Femur (tissue), 1 donor: ENCODE results near the gene NUTF2.
"Not testable (repeated sequence)": the region's sequence is repeated elsewhere in the genome, so short reads cannot be mapped to it uniquely, and the experiment has no call there.

Source experiments
- DNase-seq: peaks from one replicate; pipeline ENCODE4 v3.0.0-alpha.2; 2017

Gene NUTF2

DNA sequence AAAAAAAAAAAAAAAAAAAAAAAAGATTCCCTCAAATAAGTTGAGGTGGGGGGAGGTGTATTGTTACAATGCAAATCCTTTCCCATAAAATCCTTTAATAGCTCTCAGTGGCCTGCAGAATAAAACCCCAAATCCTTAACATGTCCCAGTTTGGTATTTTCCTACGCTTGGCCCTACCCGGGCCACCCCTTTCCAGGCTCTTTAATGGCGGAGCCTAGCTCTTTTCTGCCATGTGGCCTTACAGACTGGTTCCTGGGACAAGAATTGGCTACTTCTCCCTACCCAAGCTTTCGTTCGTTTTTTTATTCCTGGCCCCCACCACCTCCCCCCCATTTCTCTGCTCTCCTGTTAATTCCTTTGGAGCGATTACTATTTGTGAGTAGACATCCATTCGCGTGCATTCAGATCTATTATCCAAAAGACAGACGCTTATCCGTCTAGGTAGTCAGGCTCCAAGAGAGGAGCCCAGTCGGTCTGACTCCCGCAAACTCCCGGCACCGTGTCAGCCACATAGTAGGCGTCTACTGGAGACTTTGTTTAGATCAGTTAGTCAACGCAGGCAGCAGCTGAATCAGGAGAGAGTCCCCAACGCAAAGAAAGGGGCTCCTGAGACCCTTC is 5.4 kb upstream of the NUTF2 start:
- DNase-seq, result no peak

DNA sequence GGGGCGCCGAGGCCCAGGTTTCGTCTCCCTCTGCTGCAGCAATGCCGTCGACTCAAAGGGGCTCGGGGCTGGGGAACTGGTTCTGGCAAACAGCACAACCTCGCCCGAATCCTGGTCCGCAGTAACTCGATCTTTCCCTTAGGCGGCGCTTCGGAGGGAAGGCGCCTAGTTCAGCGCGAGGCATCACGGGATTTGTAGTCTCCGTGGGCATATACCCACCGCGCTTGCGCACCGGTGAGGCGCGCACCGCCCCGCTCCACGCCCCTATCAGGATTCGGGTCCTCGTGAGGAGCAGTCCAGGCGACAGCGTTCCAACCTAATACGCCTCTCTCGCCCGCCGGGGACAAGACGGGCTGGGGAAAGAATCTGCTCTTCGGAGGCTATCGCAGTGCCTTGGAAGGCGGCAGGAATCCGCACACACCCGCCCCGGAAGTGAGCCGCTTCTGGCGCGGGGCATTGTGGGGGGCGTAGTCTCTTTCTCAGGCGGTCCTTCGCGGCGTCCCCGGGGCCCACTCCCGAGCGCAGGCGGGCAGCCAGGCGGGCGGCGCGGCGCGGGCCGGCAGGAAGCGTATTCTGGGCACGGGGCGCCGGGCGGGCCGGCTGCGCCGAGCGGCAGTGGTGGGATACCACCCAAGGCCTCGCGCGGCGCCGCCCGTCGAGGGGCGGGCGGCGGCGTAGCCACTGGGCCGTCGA is 4.8 kb upstream of the NUTF2 start, which contains the start of gene THAP11:
TSS of gene THAP11 (plus strand) at position 505 of the 693 bp plus-strand sequence. CDS start 235 bp downstream, outside the sequence.
- DNase-seq, result peak; percentile 96

DNA sequence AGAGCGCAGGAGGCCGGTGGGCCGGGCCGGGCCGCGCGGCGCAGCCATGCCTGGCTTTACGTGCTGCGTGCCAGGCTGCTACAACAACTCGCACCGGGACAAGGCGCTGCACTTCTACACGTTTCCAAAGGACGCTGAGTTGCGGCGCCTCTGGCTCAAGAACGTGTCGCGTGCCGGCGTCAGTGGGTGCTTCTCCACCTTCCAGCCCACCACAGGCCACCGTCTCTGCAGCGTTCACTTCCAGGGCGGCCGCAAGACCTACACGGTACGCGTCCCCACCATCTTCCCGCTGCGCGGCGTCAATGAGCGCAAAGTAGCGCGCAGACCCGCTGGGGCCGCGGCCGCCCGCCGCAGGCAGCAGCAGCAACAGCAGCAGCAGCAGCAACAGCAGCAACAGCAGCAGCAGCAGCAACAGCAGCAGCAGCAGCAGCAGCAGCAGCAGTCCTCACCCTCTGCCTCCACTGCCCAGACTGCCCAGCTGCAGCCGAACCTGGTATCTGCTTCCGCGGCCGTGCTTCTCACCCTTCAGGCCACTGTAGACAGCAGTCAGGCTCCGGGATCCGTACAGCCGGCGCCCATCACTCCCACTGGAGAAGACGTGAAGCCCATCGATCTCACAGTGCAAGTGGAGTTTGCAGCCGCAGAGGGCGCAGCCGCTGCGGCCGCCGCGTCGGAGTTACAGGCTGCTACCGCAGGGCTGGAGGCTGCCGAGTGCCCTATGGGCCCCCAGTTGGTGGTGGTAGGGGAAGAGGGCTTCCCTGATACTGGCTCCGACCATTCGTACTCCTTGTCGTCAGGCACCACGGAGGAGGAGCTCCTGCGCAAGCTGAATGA is 4.0 kb upstream of the NUTF2 start:
- peak; percentile 66 for DNase-seq

DNA sequence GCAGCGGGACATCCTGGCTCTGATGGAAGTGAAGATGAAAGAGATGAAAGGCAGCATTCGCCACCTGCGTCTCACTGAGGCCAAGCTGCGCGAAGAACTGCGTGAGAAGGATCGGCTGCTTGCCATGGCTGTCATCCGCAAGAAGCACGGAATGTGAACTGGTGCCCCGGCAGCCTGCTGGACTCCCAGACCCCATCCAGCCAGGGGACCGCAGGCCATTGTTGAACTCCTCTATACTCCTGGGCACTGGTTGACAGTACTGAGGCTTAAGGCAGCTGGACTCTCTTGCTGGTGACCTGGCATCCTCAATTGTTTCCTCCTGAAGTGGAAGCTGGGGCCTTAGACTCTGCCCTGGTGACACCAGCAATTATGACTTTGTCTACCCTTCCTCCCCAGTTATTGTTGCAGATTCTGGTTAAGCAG is 3.4 kb upstream of the NUTF2 start:
- DNase-seq, result no peak

DNA sequence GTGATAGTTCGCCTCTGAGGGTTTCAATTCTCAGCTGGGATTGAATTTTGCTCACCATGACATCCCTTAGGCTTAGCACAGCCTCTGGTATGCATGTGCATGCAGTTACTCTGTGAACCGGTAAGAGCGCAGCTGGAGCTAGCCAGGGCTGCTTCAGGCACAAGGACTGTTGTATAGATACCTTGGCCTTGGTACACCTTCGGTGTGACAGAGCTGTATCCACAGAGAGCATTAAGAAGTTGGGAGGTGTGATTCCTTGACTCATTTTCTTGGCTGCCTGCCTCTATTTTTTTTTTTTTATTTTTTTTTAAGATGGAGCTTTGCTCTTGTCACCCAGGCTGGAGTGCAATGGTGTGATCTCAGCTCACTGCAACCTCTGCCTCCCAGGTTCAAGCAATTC is 2.2 kb upstream of the NUTF2 start:
- DNase-seq, result no peak

DNA sequence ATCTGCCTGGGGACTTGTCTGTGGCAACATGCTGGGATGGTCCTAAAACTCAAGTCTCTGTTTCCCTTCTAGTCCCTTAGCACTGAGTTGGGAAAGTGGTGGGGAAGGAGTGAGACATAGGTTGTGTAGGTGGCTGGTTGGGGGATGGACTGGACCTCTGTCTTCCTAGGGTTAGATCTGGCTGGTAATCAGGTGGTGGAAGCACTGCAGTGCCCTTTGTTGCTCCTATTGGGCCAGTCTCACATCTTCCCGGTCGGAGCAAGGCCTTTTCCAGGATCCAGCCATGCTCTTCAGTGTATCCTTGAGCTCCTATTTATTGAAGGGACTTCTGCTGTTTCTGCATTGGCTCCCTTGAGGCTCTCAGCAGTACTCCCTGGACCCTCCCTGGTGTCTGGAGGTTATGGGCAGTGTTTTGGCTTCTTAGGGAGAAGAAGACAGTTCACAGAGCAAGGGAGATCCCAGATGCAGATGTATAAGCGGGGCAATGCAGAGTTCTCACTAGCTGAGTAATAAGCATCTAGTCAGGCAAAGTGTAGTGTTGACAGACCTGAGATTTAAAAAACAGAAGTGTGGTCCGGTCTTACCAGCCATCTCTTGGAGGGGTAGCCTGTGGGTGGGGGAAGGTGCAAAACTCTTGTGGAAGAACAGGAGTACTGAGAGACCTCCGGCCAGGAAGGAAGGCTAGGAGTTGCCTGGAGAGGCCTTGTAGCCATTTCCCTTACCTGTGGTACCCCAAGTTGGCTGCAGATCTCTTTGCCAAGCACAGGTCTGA is 1.3 kb upstream of the NUTF2 start:
- DNase-seq, result no peak

DNA sequence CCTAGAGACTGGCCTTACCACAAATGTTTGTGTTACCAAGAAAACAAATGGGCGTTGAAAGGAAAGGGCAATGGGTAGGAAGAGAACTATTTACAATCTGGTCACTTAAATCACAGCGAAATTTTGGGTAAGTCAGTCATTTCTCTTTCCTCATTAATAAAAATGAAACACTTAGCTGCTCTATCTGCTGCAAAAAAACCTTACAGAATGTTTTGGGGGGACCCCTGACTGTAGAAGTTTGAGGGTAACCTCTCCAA is 742 bp upstream of the NUTF2 start:
- no peak for DNase-seq

DNA sequence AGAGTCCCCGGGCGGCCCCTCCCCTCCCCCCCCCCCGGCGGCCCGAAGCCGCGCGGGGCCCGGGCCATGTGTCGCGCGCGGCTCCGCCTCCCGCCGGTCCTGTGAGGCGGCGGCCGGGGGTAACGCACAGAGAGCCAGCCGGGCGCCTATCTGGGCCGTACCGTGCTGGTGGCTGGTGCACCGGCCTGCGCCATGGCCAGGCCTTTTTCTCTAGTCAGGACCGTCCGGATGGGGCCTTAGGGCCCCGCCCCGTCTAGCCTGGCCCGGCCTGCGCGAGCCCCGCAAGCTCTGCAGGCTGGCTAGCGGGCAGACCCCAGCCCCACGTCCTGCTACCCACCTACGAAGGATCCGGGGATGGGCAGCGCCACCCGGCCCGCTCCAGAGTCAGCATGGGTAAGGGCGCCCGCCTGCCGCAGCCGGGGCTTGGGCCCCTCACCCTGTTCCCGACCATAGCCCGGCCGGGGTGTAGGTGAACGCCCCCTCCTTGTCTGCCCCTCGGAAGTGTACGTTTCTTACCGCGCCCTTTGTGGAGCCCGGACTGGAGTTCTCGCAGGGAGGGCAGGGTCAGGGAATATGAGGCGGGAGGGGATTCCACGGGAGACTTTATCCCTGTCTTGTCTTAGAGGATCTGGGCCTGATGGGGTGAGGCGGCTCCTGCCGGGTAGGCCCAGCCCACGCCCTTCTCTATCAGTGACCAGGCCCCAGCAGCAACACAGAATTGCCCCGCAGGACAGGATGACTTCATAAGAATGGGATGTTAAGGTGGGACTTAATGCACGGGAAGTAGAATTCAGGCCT is 530 bp downstream of the NUTF2 start, which contains the start of gene CENPT:
TSS of gene CENPT (minus strand) at position 630 of the 798 bp plus-strand sequence. CDS start 13,834 bp downstream, outside the sequence.
- DNase-seq, result peak; percentile 41

DNA sequence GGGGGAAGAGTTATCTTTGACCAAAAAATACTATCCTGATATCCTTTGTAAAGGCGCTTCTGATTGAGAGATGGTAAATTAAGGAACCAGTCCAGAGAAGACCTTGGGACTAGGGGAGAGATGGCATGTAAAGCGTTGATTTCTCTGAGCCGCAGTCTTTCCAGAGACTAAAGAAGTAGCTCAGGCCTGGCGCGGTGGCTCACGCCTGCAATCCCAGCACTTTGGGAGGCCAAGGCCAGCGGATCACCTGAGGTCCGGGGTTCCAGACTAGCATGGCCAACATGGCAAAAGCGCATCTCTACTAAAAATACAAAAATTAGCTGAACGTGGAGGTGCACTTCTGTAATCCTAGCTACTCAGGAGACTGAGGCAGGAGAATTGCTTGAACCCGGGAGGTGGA is 1.4 kb downstream of the NUTF2 start:
- no peak for DNase-seq

DNA sequence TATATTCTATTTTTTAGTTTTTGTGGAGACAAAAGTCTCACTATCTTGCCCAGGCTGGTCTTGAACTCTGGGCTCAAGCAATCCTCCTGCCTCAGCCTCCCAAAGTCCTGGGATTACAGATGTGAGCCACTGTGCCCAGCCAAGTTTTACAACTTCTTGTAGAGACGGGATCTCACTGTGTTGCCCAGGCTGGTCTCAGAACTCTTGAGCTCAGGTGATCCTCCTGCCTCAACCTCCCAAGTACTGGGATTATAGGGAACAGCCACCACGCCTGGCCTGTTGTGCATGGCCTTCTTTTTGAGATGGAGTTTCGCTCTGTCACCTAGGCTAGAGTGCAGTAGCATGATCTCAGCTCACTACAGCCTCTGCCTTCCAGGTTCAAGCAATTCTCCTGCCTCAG is 6.9 kb downstream of the NUTF2 start:
- no peak for DNase-seq

DNA sequence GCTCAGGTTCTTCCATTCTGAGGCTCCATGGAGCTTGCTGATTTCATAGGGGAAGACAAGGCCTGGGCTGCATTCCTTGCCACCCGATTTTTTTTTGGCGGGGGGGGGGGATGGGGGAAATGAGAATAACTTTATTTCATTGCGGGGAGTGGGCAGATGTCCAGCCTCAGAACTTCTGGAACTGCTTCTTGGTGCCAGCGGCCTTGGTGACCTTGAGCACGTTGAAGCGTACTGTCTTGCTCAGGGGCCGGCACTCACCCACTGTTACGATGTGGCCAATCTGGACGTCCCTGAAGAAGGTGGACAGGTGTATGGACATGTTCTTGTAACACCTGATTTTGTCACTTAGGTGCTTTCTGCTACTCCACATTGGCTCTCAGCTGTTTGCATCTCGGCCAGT is 9.1 kb downstream of the NUTF2 start:
- no peak for DNase-seq

DNA sequence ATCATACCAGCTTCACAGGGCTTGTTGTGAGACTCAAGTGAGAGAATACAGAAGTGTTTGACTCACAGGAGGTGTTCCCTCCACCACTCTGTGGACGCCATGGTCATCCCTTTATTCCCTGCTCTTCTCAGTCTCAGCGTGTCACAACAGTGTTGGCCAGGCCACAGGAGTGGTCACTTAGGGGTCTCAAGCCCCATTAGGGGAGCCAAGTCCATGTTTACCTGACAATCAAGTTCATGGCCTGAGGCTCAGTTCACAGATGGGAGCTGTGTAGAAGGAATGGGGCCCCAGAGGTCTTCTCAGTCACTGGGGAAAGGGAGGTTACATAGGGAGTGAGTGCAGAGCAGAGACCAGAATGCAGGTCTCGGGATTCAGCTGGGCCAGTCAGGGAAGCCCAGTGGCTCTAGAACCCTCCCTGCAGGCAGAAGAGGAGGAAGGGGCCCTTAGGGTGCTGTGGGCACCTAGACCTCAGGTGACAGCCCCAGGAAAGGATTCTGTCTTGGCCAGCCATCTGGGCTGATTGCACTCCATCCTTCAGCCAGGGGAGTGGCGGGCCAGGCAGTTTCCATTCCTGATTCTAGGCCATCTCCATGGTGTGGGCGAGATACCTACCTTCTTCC is 10.3 kb downstream of the NUTF2 start:
- no peak for DNase-seq

DNA sequence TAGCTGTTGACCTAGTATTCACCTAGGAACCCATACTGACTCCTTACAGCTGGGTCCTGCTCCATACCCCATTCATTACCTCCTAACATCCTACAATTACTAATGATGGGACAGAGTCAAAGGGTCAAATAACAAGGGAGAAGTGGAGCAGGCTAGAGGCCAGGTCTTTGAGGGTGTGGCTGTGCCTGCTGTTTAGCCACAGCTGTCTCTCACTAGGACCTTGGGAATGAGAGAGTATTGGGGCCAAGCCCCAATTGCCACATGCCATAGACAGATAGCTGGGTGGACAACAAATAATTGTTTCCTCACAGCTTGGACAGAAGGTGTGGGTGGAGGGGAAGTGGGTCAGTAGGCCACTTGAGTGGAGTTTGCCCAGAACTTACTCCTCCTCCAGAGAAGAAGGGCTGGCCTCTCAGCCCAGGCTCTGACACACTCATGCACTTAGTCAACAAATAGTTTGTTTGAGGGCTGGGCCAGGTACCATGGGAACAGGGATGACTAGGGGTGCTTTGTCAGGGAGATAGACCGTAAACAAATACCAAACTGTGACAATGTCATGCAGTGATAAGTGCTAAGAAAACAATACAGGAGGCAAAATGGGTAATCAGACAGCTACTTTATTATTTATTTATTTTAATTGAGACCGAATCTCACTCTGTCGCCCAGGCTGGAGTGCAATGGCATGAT is 11.0 kb downstream of the NUTF2 start:
- peak; percentile 63 for DNase-seq

DNA sequence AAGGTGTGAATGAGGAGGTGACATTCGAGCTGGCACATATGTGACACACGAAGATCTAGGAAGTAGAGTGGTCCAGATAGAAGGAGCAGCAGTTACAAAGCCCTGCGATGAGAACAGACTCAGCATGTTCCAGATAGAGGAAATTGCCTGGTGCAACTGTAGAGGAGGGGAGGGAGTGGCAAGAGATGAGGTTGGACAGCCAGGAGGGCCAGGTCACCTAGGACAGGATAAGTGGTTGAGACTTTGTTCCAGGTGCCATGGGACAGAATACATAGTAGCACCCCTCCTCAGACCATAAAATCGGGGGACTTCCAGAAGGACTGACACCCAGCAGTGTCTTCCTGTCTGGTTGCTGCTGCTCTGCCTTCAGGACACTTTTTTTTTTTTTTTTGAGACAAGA is 11.8 kb downstream of the NUTF2 start:
- DNase-seq, result no peak

DNA sequence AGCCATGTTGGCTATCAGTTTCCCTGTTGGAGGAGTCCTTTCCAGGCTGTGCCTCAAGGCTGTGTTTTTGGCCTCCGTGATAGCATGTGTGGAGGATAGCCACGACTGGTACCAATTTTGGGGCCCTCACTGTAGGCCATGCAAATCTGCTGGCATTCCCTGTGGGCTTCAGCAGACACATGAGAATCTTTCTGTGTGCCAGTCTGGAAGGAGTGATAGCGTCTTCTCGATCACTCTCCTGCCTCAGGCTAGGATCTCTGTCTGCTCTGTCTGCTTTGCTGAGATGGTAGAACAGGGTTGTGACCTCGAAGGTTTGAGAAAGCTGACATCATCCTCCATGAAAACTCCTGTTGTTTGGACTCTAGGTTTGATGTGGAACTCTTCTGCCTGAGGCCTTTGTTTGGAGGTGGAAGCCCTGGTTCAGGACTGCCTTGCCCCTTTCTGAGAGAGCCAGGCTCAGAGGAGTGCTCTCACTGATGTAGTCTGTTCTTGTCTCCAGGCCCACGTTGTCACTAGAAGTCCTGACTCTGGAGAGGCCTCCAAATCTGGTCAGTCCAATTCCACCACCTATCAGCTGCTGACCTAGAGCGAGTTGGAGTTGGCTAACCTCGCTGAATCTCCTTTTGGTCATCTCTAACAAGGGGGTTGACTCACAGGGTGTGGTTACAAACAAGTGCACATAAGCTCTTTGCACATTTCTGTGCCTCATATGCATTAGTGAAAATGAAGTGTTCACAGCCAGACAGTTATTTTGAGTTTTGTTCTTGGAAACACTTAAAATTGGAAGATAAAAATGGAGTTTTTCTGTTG is 14.1 kb downstream of the NUTF2 start:
- DNase-seq, result no peak

DNA sequence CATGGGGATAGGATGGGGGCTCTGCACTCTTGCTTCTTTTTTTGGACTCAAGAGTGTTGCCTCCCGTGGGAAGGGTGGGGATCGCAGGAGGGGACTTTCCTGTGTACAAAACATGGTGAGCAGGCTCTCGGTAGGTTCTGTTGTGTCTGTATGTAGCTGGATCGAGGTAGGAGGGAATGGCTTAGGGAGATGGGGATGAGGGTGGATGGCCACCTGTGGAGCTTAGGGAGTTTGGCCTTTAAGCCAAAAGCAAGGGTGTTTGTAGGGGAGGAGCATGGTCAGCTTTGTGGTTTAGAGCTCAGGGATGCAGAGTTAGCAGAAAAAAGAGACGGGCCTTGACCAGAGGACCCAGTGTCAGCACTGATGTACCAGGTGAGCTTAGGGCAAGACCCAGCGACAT is 15.1 kb downstream of the NUTF2 start:
- no peak for DNase-seq

DNA sequence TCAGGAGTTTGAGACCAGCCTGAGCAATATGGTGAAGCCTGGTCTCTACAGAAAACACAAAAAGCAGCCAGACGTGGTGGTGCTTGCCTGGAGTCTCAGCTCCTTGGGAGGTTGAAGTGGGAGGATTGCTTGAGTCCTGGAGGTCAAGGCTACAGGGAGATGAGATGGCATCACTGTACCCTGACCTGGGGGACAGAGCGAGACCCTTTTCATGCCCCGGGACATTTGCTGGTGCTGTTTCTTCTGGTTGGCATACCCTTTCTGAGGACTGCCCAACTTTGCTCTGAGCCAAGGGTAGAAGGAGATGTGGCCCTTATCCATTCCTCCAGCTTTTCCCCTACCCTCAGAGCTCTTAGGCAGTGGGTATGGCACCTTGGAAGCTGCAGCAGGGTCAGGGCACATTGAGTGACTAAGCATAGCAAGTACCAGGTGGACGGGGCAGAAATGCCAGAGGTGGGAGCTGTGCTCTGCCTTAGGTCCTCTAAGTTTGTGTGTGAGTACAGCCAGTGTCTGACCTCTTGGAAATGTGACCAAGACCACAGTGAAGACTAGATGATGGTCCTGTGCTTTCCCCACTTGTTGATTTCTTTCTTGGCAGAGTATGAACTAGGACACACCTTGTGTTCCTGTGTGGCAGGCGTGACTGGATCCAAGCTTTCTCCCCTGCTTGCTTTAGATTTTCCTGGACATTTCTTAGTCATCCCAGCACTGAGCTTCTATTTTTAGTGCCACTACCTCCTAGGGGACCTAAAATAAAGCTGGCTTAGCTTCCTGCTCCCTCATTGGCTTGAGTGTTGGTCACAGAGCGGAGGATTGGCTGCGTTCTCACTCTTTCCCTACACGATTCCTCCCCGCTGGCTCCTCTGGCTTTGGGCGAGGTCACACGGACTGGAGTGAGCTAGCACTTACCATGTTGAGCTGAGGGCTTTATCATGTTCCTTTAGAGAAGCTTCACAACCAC is 16.2 kb downstream of the NUTF2 start:
- peak; percentile 80 for DNase-seq

DNA sequence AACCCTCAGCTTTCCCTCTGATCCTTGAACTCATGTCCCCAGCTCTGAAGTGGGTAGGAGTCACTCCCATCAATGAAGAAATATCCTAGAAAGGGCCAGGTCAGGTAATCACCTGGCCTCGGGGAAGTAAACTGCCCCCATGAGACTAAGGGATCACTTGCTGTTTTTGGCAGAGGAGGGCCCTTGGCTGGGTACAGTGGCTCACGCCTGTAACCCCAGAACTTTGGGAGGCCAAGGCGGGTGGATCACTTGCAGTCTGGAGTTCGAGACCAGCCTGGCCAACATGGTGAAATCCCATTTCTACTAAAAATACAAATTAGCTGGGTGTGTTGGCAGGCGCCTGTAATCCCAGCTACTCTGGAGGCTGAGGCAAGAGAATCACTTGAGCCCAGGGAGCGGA is 17.3 kb downstream of the NUTF2 start:
- DNase-seq, result not testable (repeated sequence)

DNA sequence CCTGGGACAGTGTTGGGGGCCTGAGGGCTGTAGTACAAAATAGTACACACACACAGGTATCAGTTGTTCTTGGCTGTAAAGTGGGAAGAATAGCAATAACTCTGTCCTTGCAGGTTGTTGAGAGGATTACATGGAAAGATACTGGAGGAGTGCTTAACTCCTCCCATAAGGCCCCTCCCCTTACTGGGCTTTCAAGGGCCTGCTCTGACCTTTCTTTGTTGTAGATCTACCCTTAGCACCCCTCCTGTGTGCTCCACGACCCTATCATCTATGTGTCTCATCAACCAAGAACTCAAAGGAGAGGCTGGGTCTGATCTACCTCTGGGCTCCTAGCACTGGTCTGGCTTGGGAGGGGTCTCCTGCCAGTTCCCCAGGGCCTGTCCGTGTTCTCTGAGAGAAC is 17.9 kb downstream of the NUTF2 start:
- DNase-seq, result no peak
